Measurements from ENCODE around the gene LST1. TPM values are rescaled to one million over a fixed set of nuclear protein-coding genes. Genes with fewer than 3 reads are reported as not detected.
A peak's percentile ranks its signal among the peaks of the same experiment; 100 is the strongest.

Gene LST1
- total and polyA plus RNA-seq, 2 of the 4 experiments (the other 2 are of a cell fraction) = not detected

GRCh38 chr6:31541658-31542521 is 44.2 kb upstream of the LST1 start, which contains the start of gene DDX39B:
TSS of gene DDX39B (minus strand) at chr6:31542003. CDS start at chr6:31540532, 1,471 bp downstream.
- CTCF ChIA-PET = interaction anchor here (0.6 to 1.5 kb wide), 4 partner anchors 9 to 57 kb away, joined by 3 to 6 read pairs (median 3); no protein-coding TSS in a partner anchor
- H3K36me3 ChIP-seq (ENCODE audit: control insufficient read depth, insufficient read depth, low read length) = peaks cover 26% of the 10 kb centered on the region
- H3K4me1 ChIP-seq (ENCODE audit: control insufficient read depth, insufficient read depth, low read length) = peaks cover 10% of the 10 kb centered on the region
- peak within 1 kb of the TSS; percentile 69 for H3K18ac ChIP-seq (ENCODE audit: low read depth, low read length)
- ATAC-seq (ENCODE audit: low read depth) = peak; percentile 83
- peaks cover 49% of the 10 kb centered on the region for H4K20me1 ChIP-seq (ENCODE audit: insufficient read depth, low read length)
- H3K14ac ChIP-seq (replicated peaks; ENCODE audit: low read depth, low read length) = peak within 1 kb of the TSS; percentile 100
- peak within 1 kb of the TSS; percentile 85 for H2BK120ac ChIP-seq (ENCODE audit: low read depth, low read length)
- peak; percentile 98 for DNase-seq
- POLR2A ChIA-PET (ENCODE audit: unreplicated experiment) = interaction anchor here (0.5 to 1.0 kb wide), 5 partner anchors 46 to 1427 kb away, joined by 3 to 8 read pairs (median 4); no protein-coding TSS in a partner anchor
- H3K23ac ChIP-seq (ENCODE audit: low read depth, low read length) = peak within 1 kb of the TSS; percentile 99
- dilution Hi-C loops (cut with HindIII; ENCODE audit: low sequenced_read_pairs, unreplicated experiment) (no loop called here), intact Hi-C loops (cut with micrococcal nuclease) (loop anchor here (1.0 kb wide), 2 partner anchors 49 to 143 kb away; no protein-coding TSS in a partner anchor), in situ Hi-C loops (cut with MboI; ENCODE audit: low sequenced_read_pairs) (loop anchor here (5.0 to 10.0 kb wide), 2 partner anchors 50 to 293 kb away; no protein-coding TSS in a partner anchor)
- H3K4me3 ChIP-seq (ENCODE audit: insufficient read depth, low read depth, low read length) = peak within 1 kb of the TSS; percentile 72
- peaks cover 10 to 54% of the 10 kb centered on the region in 2 experiments for H3K79me1 ChIP-seq (ENCODE audit: low read depth in 1 of 2, low read length in 2 of 2)
- peak within 1 kb of the TSS; percentile 93 for H2AFZ ChIP-seq (replicated peaks; ENCODE audit: low read length, poor library complexity)
- peak within 1 kb of the TSS; percentile 77; the same call in 1 of the 2 replicates for H2BK20ac ChIP-seq (ENCODE audit: low read depth, low read length)
- BruUV-seq (replicated peaks) = no TSS peak
- H3K27me3 ChIP-seq (ENCODE audit: control insufficient read depth, insufficient read depth, low read length) = no peaks in the 10 kb centered on the region
- peak within 1 kb of the TSS; percentile 85 for H3K4me2 ChIP-seq (ENCODE audit: low read depth, low read length)
- peak within 1 kb of the TSS; percentile 67; the same call in 1 of the 3 replicates for H2BK15ac ChIP-seq (ENCODE audit: low read depth, low read length)
- H3K9me1 ChIP-seq (ENCODE audit: insufficient read depth, low read length) = 0 out of 2 replicates have a peak, but pooled peaks cover 6% of the 10 kb centered on the region
- peak within 1 kb of the TSS; percentile 99 for H3K9ac ChIP-seq (ENCODE audit: low read depth, low read length)
- peak within 1 kb of the TSS; percentile 83 for H3K27ac ChIP-seq (ENCODE audit: insufficient read depth, low read length)
- WGBS, 2 experiments (ENCODE audit: extremely low coverage in 2 of 2, insufficient read length in 1 of 2) = 0% methylated on average over 12 of the region's 43 CpGs; no CpG with 5 or more reads in 1 of the 2 experiments
- peak within 1 kb of the TSS; percentile 99 for H4K91ac ChIP-seq (ENCODE audit: insufficient read depth, low read depth, low read length)
- peak within 1 kb of the TSS; percentile 87 to 99 for H4K8ac ChIP-seq (ENCODE audit: low read depth in 2 of 2, low read length in 2 of 2)
- H4K5ac ChIP-seq (ENCODE audit: low read depth, low read length) = peak within 1 kb of the TSS; percentile 87
- peak within 1 kb of the TSS; percentile 99 for H2BK5ac ChIP-seq (ENCODE audit: low read depth, low read length, poor library complexity, severe bottlenecking)
- H2AK9ac ChIP-seq (replicated peaks; ENCODE audit: low read depth, low read length, poor library complexity) = peak within 1 kb of the TSS; percentile 98
- peak; percentile 54 for TF ChIP-seq MAZ (IDR thresholded peaks at IDR 0.05; ENCODE audit: borderline replicate concordance, low read depth, low read length)
- peak; percentile 77 for TF ChIP-seq MXI1 (IDR thresholded peaks at IDR 0.05; ENCODE audit: borderline replicate concordance, low read depth, low read length)
- TF ChIP-seq BHLHE40 (IDR thresholded peaks at IDR 0.05; ENCODE audit: low read depth, low read length) = peak; percentile 8; the same call in 1 of the 2 replicates
- TF ChIP-seq, protein P1, sequence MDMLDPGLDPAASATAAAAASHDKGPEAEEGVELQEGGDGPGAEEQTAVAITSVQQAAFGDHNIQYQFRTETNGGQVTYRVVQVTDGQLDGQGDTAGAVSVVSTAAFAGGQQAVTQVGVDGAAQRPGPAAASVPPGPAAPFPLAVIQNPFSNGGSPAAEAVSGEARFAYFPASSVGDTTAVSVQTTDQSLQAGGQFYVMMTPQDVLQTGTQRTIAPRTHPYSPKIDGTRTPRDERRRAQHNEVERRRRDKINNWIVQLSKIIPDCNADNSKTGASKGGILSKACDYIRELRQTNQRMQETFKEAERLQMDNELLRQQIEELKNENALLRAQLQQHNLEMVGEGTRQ (IDR thresholded peaks at IDR 0.05; ENCODE audit: low read depth, low read length) = no peak
- TF ChIP-seq POLR2A (IDR thresholded peaks at IDR 0.05; ENCODE audit: low read depth, low read length) = peak; percentile 98
- TF ChIP-seq, protein P2, sequence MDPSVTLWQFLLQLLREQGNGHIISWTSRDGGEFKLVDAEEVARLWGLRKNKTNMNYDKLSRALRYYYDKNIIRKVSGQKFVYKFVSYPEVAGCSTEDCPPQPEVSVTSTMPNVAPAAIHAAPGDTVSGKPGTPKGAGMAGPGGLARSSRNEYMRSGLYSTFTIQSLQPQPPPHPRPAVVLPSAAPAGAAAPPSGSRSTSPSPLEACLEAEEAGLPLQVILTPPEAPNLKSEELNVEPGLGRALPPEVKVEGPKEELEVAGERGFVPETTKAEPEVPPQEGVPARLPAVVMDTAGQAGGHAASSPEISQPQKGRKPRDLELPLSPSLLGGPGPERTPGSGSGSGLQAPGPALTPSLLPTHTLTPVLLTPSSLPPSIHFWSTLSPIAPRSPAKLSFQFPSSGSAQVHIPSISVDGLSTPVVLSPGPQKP (IDR thresholded peaks at IDR 0.05; ENCODE audit: borderline replicate concordance, low read depth, low read length) = no peak
- 0 out of 2 replicates have a peak, but pooled peaks have one; percentile 13 for TF ChIP-seq RAD21 (IDR thresholded peaks at IDR 0.05; ENCODE audit: low read length)
- TF ChIP-seq MAFK (IDR thresholded peaks at IDR 0.05; ENCODE audit: low read depth, low read length) = no peak
- TF ChIP-seq CHD1 (IDR thresholded peaks at IDR 0.05; ENCODE audit: low read depth, low read length) = no peak
- no peak for TF ChIP-seq CEBPB (IDR thresholded peaks at IDR 0.05; ENCODE audit: low read depth, low read length)
- peak; percentile 52 for TF ChIP-seq RCOR1 (IDR thresholded peaks at IDR 0.05; ENCODE audit: insufficient replicate concordance, low read length)
- TF ChIP-seq FOS (IDR thresholded peaks at IDR 0.05; ENCODE audit: low read depth, low read length) = no peak
- H3K9me3 ChIP-seq (ENCODE audit: control insufficient read depth, insufficient read depth, low read length) = no peaks in the 10 kb centered on the region
- H3K4ac ChIP-seq (ENCODE audit: low read depth, low read length) = peak within 1 kb of the TSS; percentile 96
- peak within 1 kb of the TSS; percentile 99 for H2AK5ac ChIP-seq (ENCODE audit: low read depth, low read length)
- H3K56ac ChIP-seq (ENCODE audit: extremely low read depth, insufficient read depth, low read length) = peak within 1 kb of the TSS; percentile 99
